ENCODE data around the gene TYSND1. TPM values are rescaled to one million over a fixed set of nuclear protein-coding genes. Genes with fewer than 3 reads are reported as not detected.

Gene TYSND1
- total RNA-seq (2014; rRNA removed; shearing (Covaris generic); ENCODE audit: low replicate concordance) = 23.6 and 38.2 TPM in 2 replicates

GRCh38 chr10:70146489-70147258 is at the start of gene TYSND1:
Gene TYSND1, minus strand, starts transcription at chr10:70146700. Its CDS starts 114 bp downstream, at chr10:70146586.
- peak within 1 kb of the TSS; percentile 89 for H3K27ac ChIP-seq (ENCODE audit: low read length)
- H3K9me3 ChIP-seq (ENCODE audit: low read length) = no peaks in the 10 kb centered on the region
- peaks cover 23% of the 10 kb centered on the region for H3K4me1 ChIP-seq (ENCODE audit: low read length)
- no peaks in the 10 kb centered on the region for H3K27me3 ChIP-seq (ENCODE audit: low read length)
- no peaks in the 10 kb centered on the region for H3K9me2 ChIP-seq (replicated peaks; ENCODE audit: insufficient read depth, low read length)
- peak within 1 kb of the TSS; percentile 100 for H3K4me2 ChIP-seq (ENCODE audit: low read depth, low read length, poor library complexity, severe bottlenecking)
- peak; percentile 99 for DNase-seq
- peak within 1 kb of the TSS; percentile 89 for H3K4me3 ChIP-seq (ENCODE audit: low read length)
- peaks cover 13% of the 10 kb centered on the region; the same call in 1 of the 2 replicates for H3K36me3 ChIP-seq (ENCODE audit: insufficient read depth, low read length)
- H2AFZ ChIP-seq (ENCODE audit: low read length) = peak within 1 kb of the TSS; percentile 30; the same call in 1 of the 2 replicates
- peak within 1 kb of the TSS; percentile 100 for H3K9ac ChIP-seq (ENCODE audit: low read length)
- no peaks in the 10 kb centered on the region for H4K20me1 ChIP-seq (ENCODE audit: insufficient read depth, low read depth, low read length)
- peaks cover 47% of the 10 kb centered on the region for H3K79me2 ChIP-seq (ENCODE audit: low read length)

GRCh38 chr10:70193391-70193844 is 46.9 kb upstream of the TYSND1 start:
- H2AFZ ChIP-seq (ENCODE audit: low read length) = no peak overlapping the region
- H3K27me3 ChIP-seq (ENCODE audit: low read length) = no peaks in the 10 kb centered on the region
- 0 out of 2 replicates have a peak, but pooled peaks cover 5% of the 10 kb centered on the region for H4K20me1 ChIP-seq (ENCODE audit: insufficient read depth, low read depth, low read length)
- no peak overlapping the region for H3K4me3 ChIP-seq (ENCODE audit: low read length)
- no peak overlapping the region for H3K9ac ChIP-seq (ENCODE audit: low read length)
- no peaks in the 10 kb centered on the region for H3K9me2 ChIP-seq (replicated peaks; ENCODE audit: insufficient read depth, low read length)
- no peak overlapping the region for H3K4me2 ChIP-seq (ENCODE audit: low read depth, low read length, poor library complexity, severe bottlenecking)
- no peaks in the 10 kb centered on the region for H3K79me2 ChIP-seq (ENCODE audit: low read length)
- no peak overlapping the region for H3K27ac ChIP-seq (ENCODE audit: low read length)
- H3K9me3 ChIP-seq (ENCODE audit: low read length) = no peaks in the 10 kb centered on the region
- H3K36me3 ChIP-seq (ENCODE audit: insufficient read depth, low read length) = peaks cover under 1% of the 10 kb centered on the region; the same call in 1 of the 2 replicates
- peak; percentile 49 for DNase-seq
- H3K4me1 ChIP-seq (ENCODE audit: low read length) = peaks cover 10% of the 10 kb centered on the region

GRCh38 chr10:70192326-70192968 is 45.9 kb upstream of the TYSND1 start:
- H3K9me2 ChIP-seq (replicated peaks; ENCODE audit: insufficient read depth, low read length) = no peaks in the 10 kb centered on the region
- 0 out of 2 replicates have a peak, but pooled peaks cover 5% of the 10 kb centered on the region for H4K20me1 ChIP-seq (ENCODE audit: insufficient read depth, low read depth, low read length)
- no peaks in the 10 kb centered on the region for H3K79me2 ChIP-seq (ENCODE audit: low read length)
- no peak overlapping the region for H3K4me2 ChIP-seq (ENCODE audit: low read depth, low read length, poor library complexity, severe bottlenecking)
- H3K4me3 ChIP-seq (ENCODE audit: low read length) = no peak overlapping the region
- H3K9ac ChIP-seq (ENCODE audit: low read length) = no peak overlapping the region
- H3K4me1 ChIP-seq (ENCODE audit: low read length) = peaks cover 10% of the 10 kb centered on the region
- H3K36me3 ChIP-seq (ENCODE audit: insufficient read depth, low read length) = no peaks in the 10 kb centered on the region
- no peak overlapping the region for H2AFZ ChIP-seq (ENCODE audit: low read length)
- no peak for DNase-seq
- H3K9me3 ChIP-seq (ENCODE audit: low read length) = no peaks in the 10 kb centered on the region
- no peak overlapping the region for H3K27ac ChIP-seq (ENCODE audit: low read length)
- H3K27me3 ChIP-seq (ENCODE audit: low read length) = no peaks in the 10 kb centered on the region

GRCh38 chr10:70191972-70192305 is 45.4 kb upstream of the TYSND1 start:
- Histone ChIP-seq H3K27me3 (ENCODE audit: low read length) (no peaks in the 10 kb centered on the region), H3K9ac (ENCODE audit: low read length) (no peak overlapping the region), H3K4me2 (ENCODE audit: low read depth, low read length, poor library complexity, severe bottlenecking) (no peak overlapping the region), H2AFZ (ENCODE audit: low read length) (no peak overlapping the region), H3K79me2 (ENCODE audit: low read length) (no peaks in the 10 kb centered on the region), H3K4me1 (ENCODE audit: low read length) (peaks cover 10% of the 10 kb centered on the region), H3K27ac (ENCODE audit: low read length) (no peak overlapping the region), H4K20me1 (ENCODE audit: insufficient read depth, low read depth, low read length) (0 out of 2 replicates have a peak, but pooled peaks cover under 1% of the 10 kb centered on the region), H3K9me3 (ENCODE audit: low read length) (no peaks in the 10 kb centered on the region), H3K36me3 (ENCODE audit: insufficient read depth, low read length) (no peaks in the 10 kb centered on the region), H3K4me3 (ENCODE audit: low read length) (no peak overlapping the region), H3K9me2 (replicated peaks; ENCODE audit: insufficient read depth, low read length) (no peaks in the 10 kb centered on the region)
- no peak for DNase-seq

- H3K4me3 ChIP-seq (ENCODE audit: low read length) = no peak overlapping the region
- H3K9me2 ChIP-seq (replicated peaks; ENCODE audit: insufficient read depth, low read length) = no peaks in the 10 kb centered on the region
- no peak for DNase-seq
- no peak overlapping the region for H3K9ac ChIP-seq (ENCODE audit: low read length)
- no peak overlapping the region for H2AFZ ChIP-seq (ENCODE audit: low read length)
- H3K27ac ChIP-seq (ENCODE audit: low read length) = no peak overlapping the region
- H3K4me2 ChIP-seq (ENCODE audit: low read depth, low read length, poor library complexity, severe bottlenecking) = no peak overlapping the region
- no peaks in the 10 kb centered on the region for H3K27me3 ChIP-seq (ENCODE audit: low read length)
- no peaks in the 10 kb centered on the region for H3K36me3 ChIP-seq (ENCODE audit: insufficient read depth, low read length)
- no peaks in the 10 kb centered on the region for H4K20me1 ChIP-seq (ENCODE audit: insufficient read depth, low read depth, low read length)
- H3K9me3 ChIP-seq (ENCODE audit: low read length) = no peaks in the 10 kb centered on the region
- peaks cover 10% of the 10 kb centered on the region for H3K4me1 ChIP-seq (ENCODE audit: low read length)
- no peaks in the 10 kb centered on the region for H3K79me2 ChIP-seq (ENCODE audit: low read length)
Measured at GRCh38 chr10:70191161-70191971, 44.9 kb upstream of the TYSND1 start.

- no peak overlapping the region for H3K4me3 ChIP-seq (ENCODE audit: low read length)
- DNase-seq = no peak
- H3K9me3 ChIP-seq (ENCODE audit: low read length) = no peaks in the 10 kb centered on the region
- H3K27me3 ChIP-seq (ENCODE audit: low read length) = no peaks in the 10 kb centered on the region
- peaks cover 10% of the 10 kb centered on the region for H3K4me1 ChIP-seq (ENCODE audit: low read length)
- H3K79me2 ChIP-seq (ENCODE audit: low read length) = no peaks in the 10 kb centered on the region
- H2AFZ ChIP-seq (ENCODE audit: low read length) = no peak overlapping the region
- no peak overlapping the region for H3K9ac ChIP-seq (ENCODE audit: low read length)
- no peaks in the 10 kb centered on the region for H3K36me3 ChIP-seq (ENCODE audit: insufficient read depth, low read length)
- H3K27ac ChIP-seq (ENCODE audit: low read length) = no peak overlapping the region
- H3K9me2 ChIP-seq (replicated peaks; ENCODE audit: insufficient read depth, low read length) = no peaks in the 10 kb centered on the region
- no peaks in the 10 kb centered on the region for H4K20me1 ChIP-seq (ENCODE audit: insufficient read depth, low read depth, low read length)
- H3K4me2 ChIP-seq (ENCODE audit: low read depth, low read length, poor library complexity, severe bottlenecking) = no peak overlapping the region
Measured at GRCh38 chr10:70190581-70190980, 44.1 kb upstream of the TYSND1 start.

GRCh38 chr10:70190102-70190501 is 43.6 kb upstream of the TYSND1 start:
- no peak for DNase-seq
- H4K20me1 ChIP-seq (ENCODE audit: insufficient read depth, low read depth, low read length) = no peaks in the 10 kb centered on the region
- no peaks in the 10 kb centered on the region for H3K27me3 ChIP-seq (ENCODE audit: low read length)
- no peak overlapping the region for H3K4me2 ChIP-seq (ENCODE audit: low read depth, low read length, poor library complexity, severe bottlenecking)
- H3K9ac ChIP-seq (ENCODE audit: low read length) = no peak overlapping the region
- no peaks in the 10 kb centered on the region for H3K79me2 ChIP-seq (ENCODE audit: low read length)
- H3K36me3 ChIP-seq (ENCODE audit: insufficient read depth, low read length) = no peaks in the 10 kb centered on the region
- no peaks in the 10 kb centered on the region for H3K9me3 ChIP-seq (ENCODE audit: low read length)
- H2AFZ ChIP-seq (ENCODE audit: low read length) = no peak overlapping the region
- no peak overlapping the region for H3K4me3 ChIP-seq (ENCODE audit: low read length)
- H3K4me1 ChIP-seq (ENCODE audit: low read length) = peaks cover 10% of the 10 kb centered on the region
- no peak overlapping the region for H3K27ac ChIP-seq (ENCODE audit: low read length)
- no peaks in the 10 kb centered on the region for H3K9me2 ChIP-seq (replicated peaks; ENCODE audit: insufficient read depth, low read length)

GRCh38 chr10:70188768-70189167 is 42.3 kb upstream of the TYSND1 start:
- Histone ChIP-seq H3K4me2 (ENCODE audit: low read depth, low read length, poor library complexity, severe bottlenecking) (no peak overlapping the region), H3K9me2 (replicated peaks; ENCODE audit: insufficient read depth, low read length) (no peaks in the 10 kb centered on the region), H3K79me2 (ENCODE audit: low read length) (no peaks in the 10 kb centered on the region), H3K4me3 (ENCODE audit: low read length) (no peak overlapping the region), H3K4me1 (ENCODE audit: low read length) (peaks cover 10% of the 10 kb centered on the region), H3K27me3 (ENCODE audit: low read length) (no peaks in the 10 kb centered on the region), H3K9me3 (ENCODE audit: low read length) (no peaks in the 10 kb centered on the region), H2AFZ (ENCODE audit: low read length) (no peak overlapping the region), H3K9ac (ENCODE audit: low read length) (no peak overlapping the region), H4K20me1 (ENCODE audit: insufficient read depth, low read depth, low read length) (no peaks in the 10 kb centered on the region), H3K36me3 (ENCODE audit: insufficient read depth, low read length) (no peaks in the 10 kb centered on the region), H3K27ac (ENCODE audit: low read length) (no peak overlapping the region)
- no peak for DNase-seq
